DOHH2 (cell line): ENCODE measurements around the gene RRAS2.

Experiments
- H3F3A ChIP-seq: fragments of 200-600 bp; sonication (generic), shearing (Covaris generic); 2 replicates; pipeline ENCODE4 v1.6.0; 2016; ENCODE audit warnings: antibody characterized with exemption, mild to moderate bottlenecking; ENCODE audit not compliant: control insufficient read depth, insufficient read depth
- H3K27ac ChIP-seq: fragments of 200-600 bp; sonication (generic); 2 replicates; pipeline ENCODE4 v1.5.1; 2014; ENCODE audit warnings: low read depth, mild to moderate bottlenecking, low read length, moderate library complexity
- H3K27me3 ChIP-seq: fragments of 200-600 bp; sonication (generic); 2 replicates; pipeline ENCODE4 v1.6.1; 2014; ENCODE audit warnings: mild to moderate bottlenecking, low read length, mixed read lengths; ENCODE audit not compliant: control insufficient read depth
- H3K36me3 ChIP-seq: fragments of 200-600 bp; sonication (generic); 2 replicates; pipeline ENCODE4 v1.6.1; 2014; ENCODE audit warnings: mild to moderate bottlenecking, low read length, moderate library complexity, mixed read lengths; ENCODE audit not compliant: control insufficient read depth
- H3K4me1 ChIP-seq: fragments of 200-600 bp; sonication (generic); 2 replicates; pipeline ENCODE4 v1.6.1; 2014; ENCODE audit warnings: mild to moderate bottlenecking, low read length, mixed read lengths; ENCODE audit not compliant: control insufficient read depth
- H3K4me2 ChIP-seq: fragments of 200-600 bp; sonication (generic); 2 replicates; pipeline ENCODE4 v1.6.0; 2014; ENCODE audit warnings: mild to moderate bottlenecking, low read length, moderate library complexity
- H3K4me3 ChIP-seq: fragments of 200-600 bp; sonication (generic); 2 replicates; pipeline ENCODE4 v1.5.1; 2014; ENCODE audit warnings: mild to moderate bottlenecking, low read length, mixed read lengths
- H3K79me2 ChIP-seq: fragments of 200-600 bp; sonication (generic); 2 replicates; pipeline ENCODE4 v1.6.1; 2014; ENCODE audit warnings: mild to moderate bottlenecking, low read length, mixed read lengths; ENCODE audit not compliant: control insufficient read depth
- H3K9me2 ChIP-seq: fragments of 200-600 bp; sonication (generic); replicated peaks from 2 replicates; pipeline ENCODE4 v1.6.1; 2014; ENCODE audit warnings: mild to moderate bottlenecking, low read length, mixed read lengths; ENCODE audit not compliant: control insufficient read depth
- H3K9me3 ChIP-seq: fragments of 200-600 bp; sonication (generic); 2 replicates; pipeline ENCODE4 v1.6.1; 2014; ENCODE audit warnings: antibody characterized with exemption, low read length, mixed read lengths; ENCODE audit not compliant: control insufficient read depth, insufficient read depth
- H4K20me1 ChIP-seq: fragments of 200-600 bp; sonication (generic); 2 replicates; pipeline ENCODE4 v1.6.0; 2014; ENCODE audit warnings: low read depth, mild to moderate bottlenecking, antibody characterized with exemption, low read length, moderate library complexity; ENCODE audit not compliant: control insufficient read depth, insufficient read depth
- EZH2phosphoT487 ChIP-seq: fragments of 200-600 bp; sonication (generic); IDR thresholded peaks from 2 replicates; pipeline ENCODE4 v1.6.1; 2017; ENCODE audit warnings: borderline replicate concordance, mild to moderate bottlenecking, antibody characterized with exemption, low read length, moderate library complexity, mixed read lengths
- TF ChIP-seq, protein P1 (sequence below): fragments of 200-600 bp; sonication (generic); IDR thresholded peaks from one replicate; pipeline ENCODE4 v1.5.1; 2014; ENCODE audit warnings: antibody characterized with exemption, mild to moderate bottlenecking, low read depth, low read length; ENCODE audit not compliant: poor library complexity, severe bottlenecking

The RRAS2 gene

DNA sequence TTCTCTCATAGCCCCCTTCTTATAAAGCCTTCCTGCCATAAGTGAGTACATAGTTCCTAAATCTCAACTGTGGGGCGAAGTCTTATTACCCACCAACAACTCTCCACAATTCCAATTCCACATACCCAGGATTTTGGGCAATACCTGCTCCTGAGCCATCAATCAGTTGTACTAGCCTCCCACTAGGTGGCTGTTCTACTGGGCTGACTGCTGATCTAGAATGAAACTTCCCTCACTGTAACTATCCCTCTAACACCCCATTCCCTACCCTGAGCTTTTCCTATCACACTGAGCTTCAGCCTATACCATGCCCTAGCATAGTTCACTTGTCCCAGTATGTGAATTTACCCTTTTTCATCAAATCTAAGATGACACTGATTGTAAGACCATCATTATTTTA lies 52.5 kb downstream of the RRAS2 start:
- Histone ChIP-seq H3K9me2 (no peaks in the 10 kb centered on the region), H3K27me3 (no peaks in the 10 kb centered on the region), H3K79me2 (peaks cover 98% of the 10 kb centered on the region), H3K27ac (no peak overlapping the region), H3K4me2 (no peak overlapping the region), H4K20me1 (peaks cover 9% of the 10 kb centered on the region), H3K36me3 (peaks cover 3% of the 10 kb centered on the region; the same call in 1 of the 2 replicates), H3K4me3 (no peak overlapping the region), H3F3A (peaks cover 5% of the 10 kb centered on the region; the same call in 1 of the 2 replicates), H3K4me1 (peaks cover 70% of the 10 kb centered on the region), H3K9me3 (no peaks in the 10 kb centered on the region)
- TF ChIP-seq EZH2phosphoT487, result no peak
- TF ChIP-seq, protein P1, sequence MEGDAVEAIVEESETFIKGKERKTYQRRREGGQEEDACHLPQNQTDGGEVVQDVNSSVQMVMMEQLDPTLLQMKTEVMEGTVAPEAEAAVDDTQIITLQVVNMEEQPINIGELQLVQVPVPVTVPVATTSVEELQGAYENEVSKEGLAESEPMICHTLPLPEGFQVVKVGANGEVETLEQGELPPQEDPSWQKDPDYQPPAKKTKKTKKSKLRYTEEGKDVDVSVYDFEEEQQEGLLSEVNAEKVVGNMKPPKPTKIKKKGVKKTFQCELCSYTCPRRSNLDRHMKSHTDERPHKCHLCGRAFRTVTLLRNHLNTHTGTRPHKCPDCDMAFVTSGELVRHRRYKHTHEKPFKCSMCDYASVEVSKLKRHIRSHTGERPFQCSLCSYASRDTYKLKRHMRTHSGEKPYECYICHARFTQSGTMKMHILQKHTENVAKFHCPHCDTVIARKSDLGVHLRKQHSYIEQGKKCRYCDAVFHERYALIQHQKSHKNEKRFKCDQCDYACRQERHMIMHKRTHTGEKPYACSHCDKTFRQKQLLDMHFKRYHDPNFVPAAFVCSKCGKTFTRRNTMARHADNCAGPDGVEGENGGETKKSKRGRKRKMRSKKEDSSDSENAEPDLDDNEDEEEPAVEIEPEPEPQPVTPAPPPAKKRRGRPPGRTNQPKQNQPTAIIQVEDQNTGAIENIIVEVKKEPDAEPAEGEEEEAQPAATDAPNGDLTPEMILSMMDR, result no peak

DNA sequence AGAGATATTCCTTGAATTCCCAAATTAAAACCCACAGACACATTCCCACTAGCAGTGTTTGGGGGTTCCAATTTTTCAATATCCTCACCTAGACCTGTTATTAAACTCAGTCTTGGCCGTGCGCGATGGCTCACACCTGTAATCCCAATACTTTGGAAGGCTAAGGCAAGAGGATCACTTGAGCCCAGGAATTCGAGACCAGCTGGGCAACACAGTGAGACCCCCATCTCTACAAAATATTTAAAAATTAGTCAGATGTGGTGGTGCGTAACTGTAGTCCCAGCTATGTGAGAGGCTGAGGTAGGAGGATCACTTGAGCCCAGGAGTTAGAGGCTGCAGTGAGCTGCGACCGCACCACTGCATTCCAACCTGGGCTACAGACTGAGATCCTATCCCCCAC lies 53.3 kb downstream of the RRAS2 start:
- H3K9me2 ChIP-seq, result no peaks in the 10 kb centered on the region
- H3K79me2 ChIP-seq, result peaks cover 98% of the 10 kb centered on the region
- H3K9me3 ChIP-seq, result no peaks in the 10 kb centered on the region
- H3K4me3 ChIP-seq, result no peak overlapping the region
- H3K4me2 ChIP-seq, result no peak overlapping the region
- peaks cover 9% of the 10 kb centered on the region for H4K20me1 ChIP-seq
- H3K4me1 ChIP-seq, result peaks cover 69% of the 10 kb centered on the region
- peaks cover 3% of the 10 kb centered on the region; the same call in 1 of the 2 replicates for H3K36me3 ChIP-seq
- H3K27me3 ChIP-seq, result no peaks in the 10 kb centered on the region
- peaks cover 5% of the 10 kb centered on the region; the same call in 1 of the 2 replicates for H3F3A ChIP-seq
- TF ChIP-seq, protein P1, result no peak
- no peak for TF ChIP-seq EZH2phosphoT487
- no peak overlapping the region for H3K27ac ChIP-seq

DNA sequence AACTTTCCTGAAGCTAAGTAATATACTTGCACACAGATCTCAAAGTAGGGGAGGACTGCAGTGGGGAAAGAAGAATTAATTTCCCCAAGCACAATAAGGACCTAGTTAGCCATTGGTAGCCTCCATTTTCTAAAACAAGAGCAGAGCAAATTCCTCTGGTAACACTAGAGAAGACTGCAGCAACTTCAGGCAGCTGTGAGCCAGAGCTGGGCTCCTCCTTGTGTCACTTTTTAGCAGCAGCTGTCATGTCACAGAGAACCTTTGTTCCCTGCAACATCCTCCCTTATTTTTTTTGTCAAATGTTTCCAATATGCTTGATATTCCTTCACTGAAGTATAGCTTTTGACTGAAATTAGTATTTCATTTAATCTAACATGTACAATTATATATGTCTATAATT lies 54.4 kb downstream of the RRAS2 start:
- Histone ChIP-seq H3F3A (no peaks in the 10 kb centered on the region), H4K20me1 (peaks cover 16% of the 10 kb centered on the region), H3K4me3 (no peak overlapping the region), H3K9me3 (no peaks in the 10 kb centered on the region), H3K27me3 (no peaks in the 10 kb centered on the region), H3K4me2 (no peak overlapping the region), H3K9me2 (no peaks in the 10 kb centered on the region), H3K27ac (no peak overlapping the region), H3K4me1 (peaks cover 65% of the 10 kb centered on the region), H3K36me3 (no peaks in the 10 kb centered on the region), H3K79me2 (peaks cover 98% of the 10 kb centered on the region)
- TF ChIP-seq, protein P1, result no peak
- TF ChIP-seq EZH2phosphoT487, result no peak
